Hepatocyte (in vitro differentiated cells): Measurements from ENCODE around the gene TESK2. TPM values are rescaled to one million over a fixed set of nuclear protein-coding genes. Genes with fewer than 3 reads are reported as not detected.
"Not testable (repeated sequence)": the region's sequence is repeated elsewhere in the genome, so short reads cannot be mapped to it uniquely, and the experiment has no call there.

Source experiments
- DNase-seq: peaks from one replicate; pipeline ENCODE4 v3.0.0-alpha.2; 2016; ENCODE audit warnings: low spot score
- H2AFZ ChIP-seq: fragments of 200-600 bp; sonication (generic); 2 replicates; pipeline ENCODE4 v1.6.0; 2016; ENCODE audit warnings: antibody characterized with exemption, mild to moderate bottlenecking
- H3K27ac ChIP-seq: fragments of 200-600 bp; sonication (generic); 2 replicates; pipeline ENCODE4 v1.5.1; 2016; ENCODE audit warnings: mild to moderate bottlenecking
- H3K27me3 ChIP-seq: fragments of 200-600 bp; sonication (generic); 2 replicates; pipeline ENCODE4 v1.6.1; 2016
- H3K36me3 ChIP-seq: fragments of 200-600 bp; sonication (generic); replicated peaks from 2 replicates; pipeline ENCODE4 v1.5.1; 2016; ENCODE audit warnings: low read depth; ENCODE audit not compliant: insufficient read depth
- H3K4me1 ChIP-seq: fragments of 200-600 bp; sonication (generic); 2 replicates; pipeline ENCODE4 v1.5.1; 2016; ENCODE audit warnings: mild to moderate bottlenecking, moderate library complexity; ENCODE audit not compliant: insufficient read depth
- H3K4me2 ChIP-seq: fragments of 200-600 bp; sonication (generic); 2 replicates; pipeline ENCODE4 v1.6.0; 2016
- H3K4me3 ChIP-seq: fragments of 200-600 bp; sonication (generic); 2 replicates; pipeline ENCODE4 v1.5.1; 2016; ENCODE audit warnings: mild to moderate bottlenecking
- H3K79me2 ChIP-seq: fragments of 200-600 bp; sonication (generic); 2 replicates; pipeline ENCODE4 v1.6.0; 2017; ENCODE audit warnings: mild to moderate bottlenecking
- H3K9me2 ChIP-seq: fragments of 200-600 bp; sonication (generic); replicated peaks from 2 replicates; pipeline ENCODE4 v1.6.0; 2017; ENCODE audit warnings: mild to moderate bottlenecking; ENCODE audit not compliant: insufficient read depth
- H3K9me3 ChIP-seq: fragments of 200-600 bp; sonication (generic); 2 replicates; pipeline ENCODE4 v1.5.1; 2016; ENCODE audit warnings: low read depth, mild to moderate bottlenecking
- H4K20me1 ChIP-seq: fragments of 200-600 bp; sonication (generic); 2 replicates; pipeline ENCODE4 v1.6.0; 2016; ENCODE audit warnings: mild to moderate bottlenecking; ENCODE audit not compliant: insufficient read depth, poor library complexity, severe bottlenecking
- EZH2 ChIP-seq: fragments of 200-600 bp; sonication (generic); IDR thresholded peaks from 2 replicates; pipeline ENCODE4 v1.6.1; 2016; ENCODE audit warnings: antibody characterized with exemption, mild to moderate bottlenecking, borderline replicate concordance
- EZH2phosphoT487 ChIP-seq: fragments of 200-600 bp; sonication (generic); IDR thresholded peaks from one replicate; pipeline ENCODE4 v1.6.1; 2018; ENCODE audit warnings: antibody characterized with exemption, mild to moderate bottlenecking, low read depth, moderate library complexity; ENCODE audit not compliant: unreplicated experiment, severe bottlenecking
- WGBS: methylation state at CpG from one replicate; pipeline ENCODE4 v1.1.6; 2016; ENCODE audit warnings: low lambda C conversion rate; ENCODE audit errors: missing lambda C conversion rate; 5-methylcytosine and 5-hydroxymethylcytosine counted together
- polyA plus RNA-seq: library from polyadenylated mRNA; unstranded; fragments of >200 nt; fragmentation: Nextera tagmentation; extraction: Ambion mirVana; gene quantifications from 2 replicates; pipeline ENCODE4 v1.2.1, GENCODE V29; 2016
- total RNA-seq: library from RNA; depleted of rRNA; stranded (reverse); fragments of >200 nt; gene quantifications from 2 replicates; pipeline ENCODE4 v1.2.3, GENCODE V29; 2014
- TF ChIP-seq, protein P1 (sequence below): fragments of 200-600 bp; sonication (generic); IDR thresholded peaks from 2 replicates; pipeline ENCODE4 v1.5.1; 2016; ENCODE audit warnings: antibody characterized with exemption, mild to moderate bottlenecking; ENCODE audit not compliant: poor library complexity

Gene TESK2
- total and polyA plus RNA-seq, 2 experiments from 2014 or later: 6.2 to 8.6 TPM

GRCh38 chr1:45492691-45493090 is 1.7 kb upstream of the TESK2 start:
- no peaks in the 10 kb centered on the region for H3K36me3 ChIP-seq
- WGBS: 97% methylated on average over 2 of the region's 3 CpGs
- TF ChIP-seq, protein P1, sequence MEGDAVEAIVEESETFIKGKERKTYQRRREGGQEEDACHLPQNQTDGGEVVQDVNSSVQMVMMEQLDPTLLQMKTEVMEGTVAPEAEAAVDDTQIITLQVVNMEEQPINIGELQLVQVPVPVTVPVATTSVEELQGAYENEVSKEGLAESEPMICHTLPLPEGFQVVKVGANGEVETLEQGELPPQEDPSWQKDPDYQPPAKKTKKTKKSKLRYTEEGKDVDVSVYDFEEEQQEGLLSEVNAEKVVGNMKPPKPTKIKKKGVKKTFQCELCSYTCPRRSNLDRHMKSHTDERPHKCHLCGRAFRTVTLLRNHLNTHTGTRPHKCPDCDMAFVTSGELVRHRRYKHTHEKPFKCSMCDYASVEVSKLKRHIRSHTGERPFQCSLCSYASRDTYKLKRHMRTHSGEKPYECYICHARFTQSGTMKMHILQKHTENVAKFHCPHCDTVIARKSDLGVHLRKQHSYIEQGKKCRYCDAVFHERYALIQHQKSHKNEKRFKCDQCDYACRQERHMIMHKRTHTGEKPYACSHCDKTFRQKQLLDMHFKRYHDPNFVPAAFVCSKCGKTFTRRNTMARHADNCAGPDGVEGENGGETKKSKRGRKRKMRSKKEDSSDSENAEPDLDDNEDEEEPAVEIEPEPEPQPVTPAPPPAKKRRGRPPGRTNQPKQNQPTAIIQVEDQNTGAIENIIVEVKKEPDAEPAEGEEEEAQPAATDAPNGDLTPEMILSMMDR: no peak
- TF ChIP-seq EZH2 (no peak), EZH2phosphoT487 (no peak)

DNA sequence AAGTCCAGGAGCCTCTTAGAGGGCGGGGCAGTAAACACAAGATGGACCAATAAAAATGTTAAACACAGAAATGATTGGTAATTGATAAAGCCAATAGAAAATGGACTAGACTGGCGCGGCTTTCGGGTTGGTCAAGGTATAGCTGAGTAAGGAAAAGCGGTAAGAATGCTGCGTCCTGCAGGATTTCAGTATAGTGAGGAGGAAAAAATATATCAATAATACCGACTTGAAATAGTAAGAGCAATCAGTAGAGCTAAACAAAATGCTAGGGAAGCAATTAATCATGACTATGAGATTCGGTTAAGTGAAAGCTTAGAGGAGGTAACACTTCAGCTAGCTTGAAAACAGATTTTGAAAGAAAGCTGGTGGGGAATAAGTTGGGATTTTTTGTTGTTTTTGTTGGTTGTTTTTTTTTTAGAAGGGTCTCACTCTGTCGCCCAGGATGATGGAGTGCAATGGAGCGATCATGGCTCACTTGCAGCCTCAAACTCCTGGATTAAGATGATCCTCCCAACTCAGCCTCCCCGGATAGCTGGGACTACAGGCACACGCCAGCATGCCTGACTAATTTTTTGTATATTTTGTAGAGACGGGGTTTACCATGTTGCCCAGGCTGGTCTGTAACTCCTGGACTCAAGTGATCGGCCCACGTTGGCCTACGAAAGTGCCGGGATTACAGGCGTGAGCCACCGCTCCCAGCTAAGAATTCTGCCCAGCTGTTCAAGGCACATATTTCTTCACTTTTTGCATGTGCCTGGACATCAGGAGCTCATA is 711 bp upstream of the TESK2 start:
- no peaks in the 10 kb centered on the region for H4K20me1 ChIP-seq
- WGBS: 55% methylated on average over 19 of the region's 19 CpGs
- peaks cover 6% of the 10 kb centered on the region for H3K4me1 ChIP-seq
- no peak overlapping the region for H3K4me3 ChIP-seq
- no peak overlapping the region for H3K27ac ChIP-seq
- no peaks in the 10 kb centered on the region for H3K9me3 ChIP-seq
- no peak overlapping the region for H2AFZ ChIP-seq
- peak overlapping the region; percentile 61 for H3K4me2 ChIP-seq
- TF ChIP-seq, protein P1: no peak
- no peak for TF ChIP-seq EZH2phosphoT487
- TF ChIP-seq EZH2: no peak
- H3K36me3 ChIP-seq: no peaks in the 10 kb centered on the region
- DNase-seq: no peak
- no peaks in the 10 kb centered on the region for H3K27me3 ChIP-seq
- H3K9me2 ChIP-seq: no peaks in the 10 kb centered on the region
- H3K79me2 ChIP-seq: peaks cover 21% of the 10 kb centered on the region

More at GRCh38 chr1:45492691-45493090, 1.7 kb upstream of the TESK2 start:
- Histone ChIP-seq H3K27ac (no peak overlapping the region), H4K20me1 (no peaks in the 10 kb centered on the region), H3K4me3 (no peak overlapping the region), H3K4me1 (peaks cover 6% of the 10 kb centered on the region), H3K9me2 (no peaks in the 10 kb centered on the region), H3K9me3 (no peaks in the 10 kb centered on the region), H2AFZ (no peak overlapping the region), H3K27me3 (no peaks in the 10 kb centered on the region), H3K79me2 (peaks cover 21% of the 10 kb centered on the region), H3K4me2 (no peak overlapping the region)
- no peak for DNase-seq

DNA sequence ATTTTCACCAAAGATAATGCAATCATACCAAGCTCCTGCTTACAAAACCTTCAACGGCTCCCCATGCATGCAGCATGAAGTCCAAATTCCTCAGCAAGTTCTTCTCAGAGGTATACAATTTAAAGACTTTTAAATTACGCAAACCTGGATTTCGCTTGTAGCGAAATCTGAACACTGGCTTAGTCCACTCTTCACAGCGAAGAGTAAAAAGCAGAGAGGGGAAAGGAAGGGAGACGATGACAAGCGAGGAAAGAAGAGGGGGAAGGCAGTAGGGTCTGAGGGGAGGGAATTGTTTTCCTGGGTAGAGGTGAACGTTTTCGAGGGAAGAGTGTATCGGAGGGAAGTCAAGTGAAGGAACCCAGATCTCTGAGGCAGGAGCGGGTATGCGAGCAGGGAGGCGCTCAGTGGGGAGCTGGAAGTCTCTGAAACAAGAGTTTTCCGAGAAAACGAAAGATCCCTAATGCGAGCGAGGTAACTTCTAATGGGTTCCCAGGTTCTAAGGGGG is 790 bp downstream of the TESK2 start:
- H3K4me3 ChIP-seq: peak overlapping the region; percentile 46
- no peaks in the 10 kb centered on the region for H3K9me3 ChIP-seq
- peaks cover 23% of the 10 kb centered on the region for H3K79me2 ChIP-seq
- peak overlapping the region; percentile 53 for H3K27ac ChIP-seq
- H3K36me3 ChIP-seq: no peaks in the 10 kb centered on the region
- H3K9me2 ChIP-seq: no peaks in the 10 kb centered on the region
- TF ChIP-seq, protein P1: no peak
- no peak for TF ChIP-seq EZH2
- no peak for TF ChIP-seq EZH2phosphoT487
- peak overlapping the region; percentile 80 for H2AFZ ChIP-seq
- peak overlapping the region; percentile 91 for H3K4me2 ChIP-seq
- WGBS: 1% methylated on average over 17 of the region's 17 CpGs
- peaks cover 6% of the 10 kb centered on the region for H3K4me1 ChIP-seq
- no peaks in the 10 kb centered on the region for H4K20me1 ChIP-seq
- no peak for DNase-seq
- no peaks in the 10 kb centered on the region for H3K27me3 ChIP-seq

DNA sequence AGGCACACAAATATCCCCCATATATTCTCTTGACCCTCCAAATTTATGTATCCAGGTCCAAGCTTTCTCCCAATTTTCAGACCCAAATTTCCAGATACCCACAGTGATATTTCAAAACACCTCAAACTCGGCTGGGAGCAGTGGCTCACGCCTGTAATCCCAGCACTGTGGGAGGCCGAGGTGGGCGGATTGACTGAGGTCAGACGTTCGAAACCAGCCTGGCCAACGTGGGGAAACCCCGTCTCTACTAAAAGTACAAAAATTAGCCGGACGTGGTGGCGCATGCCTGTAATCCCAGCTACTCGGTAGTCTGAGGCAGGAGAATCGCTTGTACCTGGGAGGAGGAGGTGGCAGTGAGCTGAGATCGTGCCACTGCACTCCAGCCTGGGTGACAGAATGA is 1.6 kb downstream of the TESK2 start:
- peak overlapping the region; percentile 80 for H2AFZ ChIP-seq

More for the DNA sequence above, 1.6 kb downstream of the TESK2 start:
- Histone ChIP-seq H3K4me3 (peak overlapping the region; percentile 46), H3K79me2 (peaks cover 29% of the 10 kb centered on the region), H3K4me2 (peak overlapping the region; percentile 91)
- DNase-seq, H3K27ac ChIP-seq, H4K20me1 ChIP-seq, H3K9me2 ChIP-seq, H3K36me3 ChIP-seq, H3K4me1 ChIP-seq, H3K9me3 ChIP-seq, H3K27me3 ChIP-seq: not testable (repeated sequence)
- WGBS: 37% methylated on average over 14 of the region's 14 CpGs
